H1 (cell line): ENCODE data around the gene WEE2. TPM values are rescaled to one million over a fixed set of nuclear protein-coding genes. Genes with fewer than 3 reads are reported as not detected.

Source experiments
- ATF3 ChIP-seq: IDR thresholded peaks from 2 replicates; pipeline ENCODE4 v1.6.1; 2011; ENCODE audit warnings: low read depth, mild to moderate bottlenecking, low read length; ENCODE audit not compliant: insufficient read depth
- CBX5 ChIP-seq: fragments of 300-800, 300-1000 bp; sonication (generic); IDR thresholded peaks from 2 replicates; pipeline ENCODE4 v1.7.1; 2016; ENCODE audit warnings: antibody characterized with exemption, low read length, low read depth
- EGR1 ChIP-seq: IDR thresholded peaks from 2 replicates; pipeline ENCODE4 v1.6.1; 2011; ENCODE audit warnings: low read depth, low read length, borderline replicate concordance
- KDM1A ChIP-seq: fragments of 200-600, 300-600 bp; sonication (generic); IDR thresholded peaks from 2 replicates; pipeline ENCODE4 v1.7.1; 2016; ENCODE audit warnings: mild to moderate bottlenecking, low read length, borderline replicate concordance
- SIX5 ChIP-seq: IDR thresholded peaks from 2 replicates; pipeline ENCODE4 v1.6.1; 2011; ENCODE audit warnings: mild to moderate bottlenecking, low read depth, low read length
- ZNF274 ChIP-seq: IDR thresholded peaks from 2 replicates; pipeline ENCODE4 v1.7.0; 2012; ENCODE audit warnings: low read length, borderline replicate concordance; ENCODE audit errors: extremely low read depth
- polyA plus RNA-seq, 7 experiments: library from polyadenylated mRNA; depleted of rRNA in 3 of 7; stranded (reverse) in 5 of 7; unstranded in 2 of 7; fragments of >200 nt in 5 of 7; fragments of 200-250 nt in 2 of 7; gene quantifications; 1 replicate in 5 of 7; 2 replicates in 1 of 7; 4 replicates in 1 of 7; pipeline versions ENCODE4 v1.2.1 to v1.2.3, GENCODE V29; 2011 to 2013; ENCODE audit warnings: missing spikeins in 2 of 7, mixed read lengths in 2 of 7
- total RNA-seq: library from RNA; stranded (reverse); fragmentation: NEBNext Ultra II Directional; extraction: Animal tissue kit (Norgen Biotek cat#: 25700); gene quantifications from 2 replicates; pipeline ENCODE4 v1.2.1, GENCODE V29; 2021

WEE2 gene
- total and polyA plus RNA-seq, 2 of the 8 experiments (the other 6 are each of a cell fraction or from before 2014, with no cell fraction given) = 0.02 TPM; not detected in 1

- TF ChIP-seq ATF3 (no peak), SIX5 (no peak), ZNF274 (no peak), KDM1A (no peak), EGR1 (no peak), CBX5 (no peak)
- TF ChIP-seq, all 59 proteins: peak for 0
Observed at GRCh38 chr7:141706239-141707064, 1.7 kb upstream of the WEE2 start (continued).
